HG02885 (cell line): ENCODE measurements around the gene PRDM16.

Experiments
- ATAC-seq: cut with Tn5 transposase; IDR thresholded peaks from one replicate; pipeline ENCODE4 v1.9.1; 2021; ENCODE audit warnings: mild to moderate bottlenecking; ENCODE audit not compliant: unreplicated experiment, poor library complexity

PRDM16 gene

DNA sequence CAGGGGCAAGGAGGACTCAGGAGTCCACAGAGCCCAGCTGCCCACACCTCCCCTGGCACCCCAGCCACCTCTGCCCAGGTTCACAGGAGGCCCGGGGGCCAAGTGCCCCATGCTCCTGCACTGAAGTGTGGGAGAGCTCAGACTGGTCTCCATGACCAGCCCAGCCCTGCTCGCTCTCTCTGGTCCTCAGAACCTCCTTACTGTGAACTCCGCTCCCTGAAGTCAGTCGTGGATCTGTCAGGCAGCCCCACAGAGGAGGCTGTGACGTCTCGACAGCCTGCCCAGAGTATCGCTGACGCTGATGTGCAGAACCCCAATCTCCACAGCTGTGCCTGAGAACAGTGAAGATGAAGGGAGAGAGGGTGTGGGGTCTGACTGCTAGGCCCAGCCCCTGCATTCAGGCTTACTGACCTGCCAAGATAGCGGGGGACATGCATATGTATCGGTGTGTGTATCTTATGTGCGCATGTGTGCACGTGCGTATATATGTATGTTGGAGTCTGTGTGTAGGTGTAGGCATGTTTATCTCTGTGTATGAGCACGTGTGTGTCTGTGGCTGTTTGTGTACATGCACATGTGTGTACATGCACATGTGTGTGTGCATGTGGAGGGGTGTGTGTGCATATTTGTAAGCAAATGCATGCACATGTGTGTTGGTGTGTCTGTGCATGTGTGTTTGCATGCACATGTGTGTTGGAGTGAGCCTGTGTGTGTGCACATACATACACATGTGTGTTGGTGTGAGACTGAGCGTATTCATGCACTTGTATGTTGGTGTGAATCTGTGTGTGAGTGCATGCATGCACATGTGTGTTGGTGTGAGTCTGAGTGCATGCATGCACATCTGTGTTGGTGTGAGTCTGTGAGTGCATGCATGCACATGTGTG is 267.0 kb downstream of the PRDM16 start:
- no peak for ATAC-seq

DNA sequence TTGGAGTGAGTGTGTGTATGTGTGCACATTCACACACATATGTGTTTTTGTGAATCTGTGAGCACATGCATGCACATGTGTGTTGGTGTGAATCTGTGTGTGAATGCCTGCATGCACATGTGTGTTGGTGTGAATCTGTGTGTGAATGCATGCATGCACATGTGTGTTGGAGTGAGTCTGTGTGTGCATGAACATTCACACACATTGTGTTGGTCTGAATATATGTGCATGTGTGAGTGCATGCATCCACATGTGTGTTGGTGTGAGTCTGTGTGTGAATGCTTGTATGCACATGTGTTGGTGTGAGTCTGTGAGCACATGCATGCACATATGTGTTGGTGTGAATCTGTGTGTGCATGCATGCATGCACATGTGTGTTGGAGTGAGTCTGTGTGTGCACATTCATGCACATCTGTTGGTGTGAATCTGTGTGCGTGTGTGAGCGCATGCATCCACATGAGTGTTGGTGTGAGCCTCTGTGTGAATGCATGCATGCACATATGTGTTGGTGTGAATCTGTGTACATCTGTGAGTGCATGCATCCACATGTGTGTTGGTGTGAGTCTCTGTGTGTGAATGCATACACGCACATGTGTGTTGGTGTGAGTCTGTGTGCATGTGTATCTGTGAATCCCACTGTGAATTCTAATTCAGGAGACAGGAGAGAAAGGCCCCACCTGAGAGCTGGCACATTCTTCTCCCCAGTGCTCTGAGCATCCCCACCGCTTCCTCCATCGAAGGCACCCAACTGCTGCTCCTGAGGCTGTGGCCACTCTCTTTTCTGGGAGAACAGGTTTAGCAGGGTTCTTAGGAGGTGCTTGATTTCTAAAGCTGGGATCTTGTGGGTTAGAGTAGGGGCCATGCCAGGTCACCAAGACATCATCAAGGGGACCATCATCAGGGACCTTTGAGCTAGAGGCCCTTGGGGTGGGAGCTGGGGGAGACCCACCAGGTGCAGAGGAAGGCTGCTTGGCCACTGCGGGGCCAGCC is 267.9 kb downstream of the PRDM16 start:
- ATAC-seq = no peak

DNA sequence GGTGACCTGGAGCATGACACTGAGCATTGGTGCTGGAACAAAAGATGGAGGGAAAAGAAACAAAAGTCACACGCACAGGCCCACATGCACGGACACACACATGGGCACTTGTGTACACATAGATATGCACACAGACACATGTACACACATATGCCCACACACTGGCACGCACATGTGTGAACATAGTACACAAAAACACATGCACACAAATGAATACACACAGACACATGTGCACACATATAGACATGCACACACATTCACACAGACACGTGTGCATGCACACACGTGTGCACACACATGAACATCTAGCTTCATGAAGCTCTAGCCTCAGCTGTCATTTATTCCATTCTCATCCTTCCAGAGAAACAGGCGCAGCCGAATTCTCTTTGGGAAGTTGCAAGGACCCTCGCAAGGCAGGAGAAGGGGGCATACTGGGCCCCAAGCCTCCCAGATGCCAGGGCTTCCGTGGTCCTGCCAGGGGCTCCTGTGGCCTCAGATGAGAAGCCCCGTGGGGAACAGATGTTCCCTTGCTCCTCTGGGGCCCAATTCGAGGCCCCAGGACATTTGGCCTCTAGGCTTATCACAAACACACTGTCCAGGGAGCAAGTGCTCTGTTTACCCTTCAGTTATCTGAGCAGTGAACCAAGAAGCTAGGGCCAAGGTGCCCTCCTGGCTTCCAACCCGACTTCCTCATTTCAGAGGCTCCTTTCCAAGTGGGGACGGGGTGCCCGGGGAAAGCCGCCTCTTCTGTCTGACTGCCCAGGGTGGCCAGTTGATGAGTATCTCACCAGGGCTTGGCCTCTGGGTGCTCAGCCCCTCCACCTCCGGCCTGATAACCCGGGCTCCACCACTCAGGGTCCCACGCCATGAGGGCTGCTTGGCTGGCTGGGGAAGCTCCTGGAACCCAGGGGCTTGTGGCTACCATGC is 269.1 kb downstream of the PRDM16 start:
- no peak for ATAC-seq

DNA sequence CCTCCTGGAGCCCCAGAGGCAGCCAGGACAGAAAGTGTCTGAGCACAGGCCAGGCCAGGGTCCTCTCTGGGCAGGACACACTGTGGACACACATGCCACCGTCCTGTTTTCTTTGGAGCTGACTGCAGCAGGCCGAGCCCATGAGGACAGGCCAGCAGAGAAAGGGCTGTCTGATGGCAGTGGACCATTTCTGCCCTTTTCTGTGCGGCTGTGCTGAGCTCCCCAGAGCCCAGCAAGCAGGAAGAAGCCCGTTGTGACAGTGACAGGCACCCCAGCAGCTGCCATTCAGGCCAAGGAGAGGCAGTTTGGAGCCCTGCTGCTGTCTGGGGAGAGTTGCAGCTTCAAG is 269.7 kb downstream of the PRDM16 start:
- no peak for ATAC-seq

DNA sequence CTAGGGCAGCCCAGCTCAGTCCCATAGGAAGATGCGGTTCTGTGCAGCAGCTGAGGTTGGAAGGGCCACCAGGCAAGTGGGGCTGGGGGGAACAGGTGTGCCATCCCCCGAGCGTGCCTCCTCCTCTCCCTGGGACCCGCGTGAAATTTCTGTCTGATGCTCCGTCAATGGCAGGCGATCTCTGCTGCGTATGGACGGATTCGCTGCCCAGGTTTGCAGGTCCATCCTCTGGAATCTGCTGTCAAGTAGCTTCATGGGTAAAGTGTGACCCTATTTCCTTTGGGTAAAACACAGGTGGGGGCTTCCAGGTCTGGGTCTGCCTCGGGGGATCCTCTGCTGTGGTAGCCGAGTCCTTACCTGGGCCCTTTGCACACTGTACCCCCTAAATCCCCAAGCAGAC is 270.9 kb downstream of the PRDM16 start:
- ATAC-seq = no peak

DNA sequence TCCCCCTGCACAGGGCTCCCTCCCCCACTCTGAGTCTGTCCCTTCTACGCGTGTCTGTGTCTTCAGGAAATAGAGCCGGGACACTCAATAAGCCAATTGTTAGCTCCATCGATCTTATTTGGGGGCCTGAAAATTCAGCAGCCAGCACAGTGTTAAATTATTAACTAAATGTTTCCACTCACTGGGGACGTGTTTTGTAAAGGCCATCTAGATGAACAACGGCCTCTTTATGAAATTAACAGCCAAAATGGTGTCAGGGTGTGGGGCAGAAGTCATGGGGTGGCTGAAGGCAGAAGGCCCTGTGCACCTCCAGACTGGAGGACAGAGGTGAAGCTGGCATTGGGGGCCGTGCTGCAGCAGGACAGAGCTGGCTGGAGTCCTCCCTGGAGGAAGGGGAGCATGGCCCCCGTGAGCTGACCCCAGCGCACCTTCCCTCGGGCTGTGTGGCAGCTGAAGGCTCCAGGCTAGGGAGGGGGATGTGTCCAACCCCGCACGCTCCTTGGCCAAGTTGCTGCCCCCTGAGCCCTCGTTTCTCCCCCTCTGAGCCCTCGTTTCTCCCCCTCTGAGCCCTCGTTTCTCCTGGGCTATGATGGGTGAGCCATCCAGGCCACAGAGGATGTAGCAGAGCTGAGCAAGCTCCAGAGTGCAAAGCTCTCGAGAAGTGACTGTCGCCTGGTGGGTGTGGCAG is 271.7 kb downstream of the PRDM16 start:
- no peak for ATAC-seq

DNA sequence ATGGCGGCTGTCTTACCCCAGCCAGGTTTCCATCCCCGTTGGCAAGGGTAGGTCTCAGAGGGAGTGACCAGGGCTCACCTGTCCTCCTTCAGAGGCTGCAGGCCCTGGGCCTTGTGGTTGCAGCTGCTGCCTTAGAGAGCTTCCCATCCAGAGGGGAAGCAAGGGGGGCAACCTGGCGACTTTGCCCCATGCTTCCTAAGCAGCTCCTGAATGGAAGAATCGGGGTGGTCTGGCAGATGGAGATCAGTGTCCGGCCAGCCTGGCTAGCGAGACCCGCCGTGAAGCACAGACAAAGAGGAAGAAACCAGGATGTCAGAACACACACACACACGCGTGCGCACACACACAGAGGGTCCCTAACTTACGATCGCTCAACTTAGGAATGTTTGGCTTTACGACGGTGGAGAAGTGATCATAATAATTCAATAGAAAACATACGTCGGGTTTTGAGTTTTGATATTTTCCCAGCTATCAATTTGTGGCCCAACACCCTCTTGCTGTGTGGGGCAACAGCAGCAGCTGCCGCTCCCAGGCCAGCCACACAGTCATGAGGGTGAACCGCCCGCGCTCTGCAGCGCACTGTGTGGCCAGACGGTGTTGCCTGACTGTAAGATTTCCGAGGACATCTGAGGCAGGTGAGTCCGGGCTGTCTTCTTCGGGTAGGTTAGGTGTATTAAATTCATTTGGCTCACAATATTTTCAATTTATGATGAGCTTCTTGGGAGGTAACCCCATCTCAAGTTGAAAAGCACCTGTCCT is 272.4 kb downstream of the PRDM16 start:
- ATAC-seq = no peak

DNA sequence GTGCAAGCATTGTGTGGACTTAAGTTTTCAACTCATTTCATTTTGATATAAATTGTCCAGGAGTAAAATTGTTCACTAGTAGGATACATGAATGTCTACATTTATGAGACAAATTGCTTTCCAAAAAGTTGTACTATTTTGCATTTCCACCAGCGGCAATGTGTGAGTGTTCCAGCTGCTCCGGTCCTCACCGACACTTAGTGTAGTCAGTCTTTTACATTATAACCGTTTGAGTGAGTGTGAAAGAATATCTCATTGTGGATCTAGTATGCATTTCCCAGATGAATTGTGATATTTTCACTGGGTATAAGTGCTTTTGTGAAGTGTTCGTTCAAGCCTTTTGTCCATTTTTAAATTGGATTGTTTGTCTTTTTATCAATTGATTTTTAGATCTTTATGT is 274.0 kb downstream of the PRDM16 start:
- no peak for ATAC-seq

DNA sequence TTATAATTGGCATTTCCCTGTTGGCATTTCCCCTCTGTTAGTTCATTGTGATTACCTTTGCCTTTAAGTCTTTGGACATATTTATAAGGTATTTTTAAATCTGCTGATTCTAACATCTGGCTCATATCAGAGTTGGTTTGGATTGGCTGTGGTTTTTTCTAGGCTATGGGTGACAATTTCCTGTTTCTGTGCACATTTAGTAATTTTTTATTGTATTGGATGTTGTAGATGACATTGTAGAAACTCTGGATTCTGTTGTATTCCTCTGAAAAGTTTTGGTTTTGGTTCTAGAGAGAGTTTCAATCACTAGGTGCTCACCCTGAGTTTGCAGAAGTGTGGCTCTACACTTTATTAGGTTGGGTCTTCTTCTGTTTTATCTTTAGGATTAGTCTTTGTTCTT is 275.4 kb downstream of the PRDM16 start:
- no peak for ATAC-seq

DNA sequence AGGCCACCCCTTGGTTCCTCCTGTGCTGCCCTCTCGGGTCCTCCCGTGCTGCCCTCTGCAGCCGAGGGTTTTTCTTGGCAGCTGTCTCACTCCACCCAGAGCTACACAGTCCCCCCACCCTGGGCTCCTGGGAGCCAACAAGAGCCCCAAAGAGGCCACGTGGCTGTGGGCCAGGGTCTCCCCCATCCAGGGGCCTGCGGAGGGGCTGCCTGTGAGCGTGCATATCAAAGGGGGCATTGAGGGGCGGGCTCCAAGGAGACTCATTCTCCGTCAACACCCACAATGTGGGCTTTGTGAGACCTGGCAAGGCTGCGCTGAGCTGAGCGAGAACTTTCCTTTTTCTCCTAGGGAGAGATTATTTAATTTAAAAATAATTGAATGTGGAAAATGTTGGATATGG is 276.8 kb downstream of the PRDM16 start:
- ATAC-seq = no peak

DNA sequence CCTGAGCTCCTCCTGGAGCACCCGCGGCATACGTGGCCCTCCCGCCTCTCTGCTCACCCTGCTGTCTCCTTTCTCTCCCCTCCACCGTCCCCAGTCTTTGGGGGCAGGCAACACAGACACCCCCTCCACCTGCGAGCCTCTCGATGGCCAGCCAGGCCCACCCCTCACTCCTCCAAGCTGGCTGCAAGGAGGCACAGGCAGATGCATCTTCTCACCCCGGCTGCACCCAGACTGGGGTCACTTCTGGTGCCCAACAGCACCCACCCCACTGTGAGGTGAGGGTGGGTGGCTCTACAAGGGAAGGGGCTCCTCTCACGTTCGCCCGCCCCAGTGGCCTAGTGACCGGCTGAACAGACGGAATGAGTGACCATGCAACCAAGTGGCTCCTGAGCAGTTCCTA is 277.5 kb downstream of the PRDM16 start:
- ATAC-seq = no peak

DNA sequence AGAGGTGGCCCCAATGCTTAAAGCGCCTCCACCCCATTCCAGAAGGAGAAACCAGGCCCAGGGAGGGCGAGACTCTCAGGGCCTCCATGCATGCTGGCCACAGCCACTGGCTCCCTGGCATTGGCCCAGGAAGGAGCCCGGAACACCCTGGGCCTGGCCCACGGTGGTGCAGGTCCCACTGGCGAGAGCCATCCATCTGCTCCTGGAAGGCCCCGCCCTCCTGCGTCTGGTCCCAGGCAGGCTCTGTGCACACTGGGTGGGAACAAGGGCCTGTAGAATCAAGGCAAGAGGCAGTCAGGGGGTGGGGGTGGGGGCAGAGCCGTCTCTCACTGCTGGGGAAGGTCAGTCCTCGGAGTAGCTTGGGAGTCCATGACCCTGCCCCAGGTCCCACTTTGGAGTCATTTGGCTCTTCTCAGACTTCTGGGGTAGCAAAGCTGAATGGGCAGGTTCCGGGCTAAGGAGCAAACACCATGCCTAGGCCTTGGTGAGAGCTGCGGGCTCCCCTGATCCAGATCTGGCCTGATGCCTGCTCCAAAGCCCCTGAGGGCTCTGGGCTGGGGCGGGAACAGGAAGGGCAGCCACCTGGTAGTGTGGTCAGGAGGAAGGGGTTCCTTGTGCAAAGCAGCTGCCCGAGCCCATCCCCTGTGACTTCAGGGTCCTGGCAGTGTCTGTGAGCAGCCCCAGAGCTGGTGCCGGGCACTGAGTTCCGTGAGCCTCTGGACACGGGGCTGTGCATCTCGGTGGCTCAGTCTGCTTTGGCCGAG is 278.4 kb downstream of the PRDM16 start:
- no peak for ATAC-seq

DNA sequence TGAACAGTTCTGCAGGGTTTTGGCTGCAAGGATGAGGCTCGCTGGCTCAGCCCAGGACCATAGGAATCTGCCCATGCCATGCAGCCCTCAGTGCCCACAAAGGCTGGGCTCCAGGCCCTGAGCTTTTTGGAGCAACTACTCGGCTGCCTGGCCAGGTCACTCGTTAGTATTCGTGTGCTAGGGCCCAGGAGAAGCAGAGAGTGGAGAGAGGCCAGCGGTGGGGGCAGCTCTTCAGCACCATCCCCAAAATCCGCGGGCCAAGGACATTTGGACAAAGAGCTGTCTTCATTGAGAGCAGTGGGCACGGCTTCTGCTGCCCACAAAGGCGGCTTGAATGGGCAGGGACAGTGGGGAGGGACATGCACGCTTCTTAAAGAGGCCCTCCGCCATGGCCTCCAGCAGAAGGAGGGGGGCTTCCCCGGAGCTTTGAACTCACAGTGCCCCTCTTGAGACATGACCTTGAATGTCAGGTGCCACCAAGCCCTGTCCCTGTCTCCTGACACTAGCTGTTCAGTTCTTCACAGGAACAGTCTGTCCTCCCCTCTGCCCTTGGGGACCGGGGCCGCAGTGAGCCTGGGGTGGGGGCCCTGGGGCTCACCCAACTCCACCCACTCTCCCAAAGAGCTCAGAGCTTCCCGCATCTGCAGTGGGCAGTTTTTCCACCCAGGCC is 279.3 kb downstream of the PRDM16 start:
- no peak for ATAC-seq

DNA sequence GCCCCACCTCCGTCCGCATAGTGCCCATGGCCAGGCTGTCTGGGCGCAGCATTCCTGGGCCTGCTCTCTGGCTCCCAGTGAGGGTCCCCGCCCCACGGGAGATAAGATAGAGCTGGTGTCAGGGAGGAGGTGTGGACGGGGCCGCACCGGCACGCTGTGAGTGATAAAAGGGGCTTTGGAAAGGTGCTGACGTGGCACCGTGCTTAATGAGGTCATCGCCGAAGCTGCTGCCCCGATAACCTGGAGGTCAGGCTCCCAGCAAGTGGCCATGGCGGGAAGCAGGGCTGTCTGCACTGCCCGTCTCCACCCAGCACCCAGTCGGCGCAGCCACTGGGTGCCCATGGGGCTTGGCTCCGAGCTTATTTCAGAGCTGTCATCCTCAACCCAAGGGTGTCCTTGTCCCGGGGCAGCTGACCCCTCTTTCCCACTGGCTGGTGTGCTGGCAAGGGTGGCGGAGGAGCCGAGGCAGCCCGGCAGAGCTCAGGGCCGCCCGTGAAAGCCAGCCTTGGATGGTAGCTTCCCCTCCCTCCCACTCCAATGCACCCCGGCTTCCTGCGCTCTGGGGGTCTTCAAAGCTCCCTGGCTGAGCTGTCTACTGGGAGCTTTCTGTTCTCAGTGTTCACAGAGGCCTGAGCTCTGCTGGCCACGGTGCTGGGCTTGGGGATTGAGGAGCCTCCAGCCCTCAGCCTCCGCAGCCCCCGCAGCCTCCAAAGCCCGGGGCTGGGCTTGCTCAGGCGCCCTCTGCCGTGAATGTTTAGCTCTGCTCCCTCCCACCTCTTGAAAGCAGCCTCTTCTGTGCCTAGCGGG is 280.4 kb downstream of the PRDM16 start:
- no peak for ATAC-seq

DNA sequence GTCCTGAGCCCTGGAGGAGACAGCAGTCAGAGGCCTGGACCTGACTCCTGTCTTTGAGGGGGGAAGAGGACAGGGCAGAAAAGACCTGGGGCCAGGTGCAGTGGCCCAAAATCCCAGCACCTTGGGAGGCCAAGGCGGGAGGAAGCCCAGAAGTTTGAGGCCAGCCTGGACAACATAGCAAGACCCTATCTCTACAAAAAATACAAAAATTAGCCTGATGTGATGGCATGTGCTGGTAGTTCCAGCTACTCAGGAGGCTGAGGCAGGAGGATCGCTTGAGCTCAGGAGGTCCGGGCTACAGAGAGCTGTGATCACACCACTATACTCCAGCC is 280.9 kb downstream of the PRDM16 start:
- ATAC-seq = no peak

DNA sequence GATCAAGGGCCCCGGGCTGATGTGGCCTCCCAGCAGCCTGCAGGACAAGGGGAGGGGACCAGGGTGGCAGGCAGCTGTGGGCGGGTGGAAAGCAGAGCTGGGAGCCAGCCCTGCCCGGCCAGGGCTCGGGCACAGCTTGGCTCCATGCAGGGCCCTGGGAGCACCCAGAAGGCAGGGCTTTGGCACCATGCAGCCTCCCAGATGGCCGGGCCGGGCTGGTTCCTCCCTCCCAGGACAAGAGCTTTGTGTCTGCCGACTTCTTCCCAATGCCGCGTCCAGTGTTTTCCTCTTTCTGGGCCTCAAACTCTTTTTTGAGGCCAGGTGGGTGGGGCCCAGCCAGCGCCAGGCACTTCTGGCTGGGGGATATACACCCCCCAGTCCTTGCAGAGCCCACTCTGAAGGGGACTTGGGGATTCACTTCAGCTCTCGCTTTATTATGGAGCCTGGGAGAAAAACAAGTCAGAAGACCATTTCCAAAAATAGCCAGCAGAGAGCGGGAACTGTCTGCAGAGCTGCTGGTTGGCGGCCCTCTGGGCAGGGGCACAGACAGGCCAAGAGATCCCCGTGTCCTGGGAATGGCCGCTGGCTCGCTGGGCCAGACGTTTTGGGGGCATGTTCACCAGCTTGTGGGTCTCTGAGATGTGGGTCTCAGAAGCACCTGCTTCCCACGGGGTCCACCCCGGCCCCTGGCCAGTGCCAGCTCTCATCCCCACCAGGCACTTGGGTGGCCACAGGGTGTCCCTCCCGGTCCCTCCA is 281.7 kb downstream of the PRDM16 start:
- ATAC-seq = no peak
